Measurements from ENCODE around the gene GALNT3.

GRCh38 chr2:165810418-165810817, 16.4 kb upstream of the GALNT3 start:
- no peak for TF ChIP-seq CTCF (IDR thresholded peaks at IDR 0.05)
- TF ChIP-seq POLR2A (IDR thresholded peaks at IDR 0.05) = no peak
